WTC11 (cell line): ENCODE data around the gene OR52K2.

Source experiments
- ATF3 ChIP-seq: sonication (generic); formaldehyde crosslinking; conservative IDR thresholded peaks from 2 replicates; pipeline ENCODE4 v1.8.1; 2022; ENCODE audit warnings: mild to moderate bottlenecking, missing genetic modification reagents
- CTCF ChIP-seq: fragments of 200-600 bp; IDR thresholded peaks from 2 replicates; pipeline ENCODE4 v1.8.0; 2022; ENCODE audit warnings: antibody characterized with exemption
- E2F4 ChIP-seq: sonication (generic); formaldehyde crosslinking; IDR thresholded peaks from 2 replicates; pipeline ENCODE4 v1.8.1; 2022; ENCODE audit warnings: low read depth, mild to moderate bottlenecking, moderate library complexity, missing genetic modification reagents, borderline replicate concordance
- FOXJ3 ChIP-seq: sonication (generic); formaldehyde crosslinking; IDR thresholded peaks from 2 replicates; pipeline ENCODE4 v1.9.0; 2021; ENCODE audit warnings: missing genetic modification reagents, mild to moderate bottlenecking, borderline replicate concordance
- FOXP1 ChIP-seq: sonication (generic); formaldehyde crosslinking; IDR thresholded peaks from 2 replicates; pipeline ENCODE4 v1.8.0; 2022; ENCODE audit warnings: missing genetic modification reagents, mild to moderate bottlenecking, moderate library complexity, borderline replicate concordance
- NR2C2 ChIP-seq: sonication (generic); formaldehyde crosslinking; IDR thresholded peaks from 2 replicates; pipeline ENCODE4 v1.8.0; 2022; ENCODE audit warnings: mild to moderate bottlenecking, missing genetic modification reagents
- PREB ChIP-seq: sonication (generic); formaldehyde crosslinking; IDR thresholded peaks from 2 replicates; pipeline ENCODE4 v1.8.1; 2022; ENCODE audit warnings: mild to moderate bottlenecking, missing genetic modification reagents, moderate library complexity, borderline replicate concordance
- SOX15 ChIP-seq: fragments of 250-450 bp; sonication (Bioruptor Pico); IDR thresholded peaks from 2 replicates; pipeline ENCODE4 v1.9.0; 2021; ENCODE audit warnings: mild to moderate bottlenecking
- ZNF232 ChIP-seq: sonication (generic); formaldehyde crosslinking; IDR thresholded peaks from 2 replicates; pipeline ENCODE4 v1.8.0; 2022; ENCODE audit warnings: mild to moderate bottlenecking, missing genetic modification reagents
- ZNF416 ChIP-seq: fragments of 250-450 bp; sonication (Bioruptor Pico); IDR thresholded peaks from 2 replicates; pipeline ENCODE4 v1.9.0; 2021; ENCODE audit warnings: mild to moderate bottlenecking, inconsistent platforms
- ZNF512 ChIP-seq: sonication (generic); formaldehyde crosslinking; IDR thresholded peaks from 2 replicates; pipeline ENCODE4 v1.8.1; 2022; ENCODE audit warnings: missing genetic modification reagents, borderline replicate concordance

GRCh38 chr11:4481240-4481582 is 32.1 kb downstream of the OR52K2 start:
- TF ChIP-seq ZNF512, result no peak
- TF ChIP-seq ZNF416 (CRISPR knock-in tag), result no peak
- TF ChIP-seq CTCF, result no peak
- TF ChIP-seq ZNF232 (CRISPR knock-in tag), result no peak
- no peak for TF ChIP-seq PREB
- no peak for TF ChIP-seq SOX15 (CRISPR knock-in tag)
- no peak for TF ChIP-seq FOXJ3 (CRISPR knock-in tag)
- no peak for TF ChIP-seq E2F4 (CRISPR knock-in tag)
- TF ChIP-seq ATF3 (CRISPR knock-in tag), result no peak
- TF ChIP-seq FOXP1 (CRISPR knock-in tag), result no peak
- TF ChIP-seq NR2C2 (CRISPR knock-in tag), result no peak
